ENCODE measurements around the gene EGLN1.
"Not testable (repeated sequence)": the region's sequence is repeated elsewhere in the genome, so short reads cannot be mapped to it uniquely, and the experiment has no call there.

The EGLN1 gene

DNA sequence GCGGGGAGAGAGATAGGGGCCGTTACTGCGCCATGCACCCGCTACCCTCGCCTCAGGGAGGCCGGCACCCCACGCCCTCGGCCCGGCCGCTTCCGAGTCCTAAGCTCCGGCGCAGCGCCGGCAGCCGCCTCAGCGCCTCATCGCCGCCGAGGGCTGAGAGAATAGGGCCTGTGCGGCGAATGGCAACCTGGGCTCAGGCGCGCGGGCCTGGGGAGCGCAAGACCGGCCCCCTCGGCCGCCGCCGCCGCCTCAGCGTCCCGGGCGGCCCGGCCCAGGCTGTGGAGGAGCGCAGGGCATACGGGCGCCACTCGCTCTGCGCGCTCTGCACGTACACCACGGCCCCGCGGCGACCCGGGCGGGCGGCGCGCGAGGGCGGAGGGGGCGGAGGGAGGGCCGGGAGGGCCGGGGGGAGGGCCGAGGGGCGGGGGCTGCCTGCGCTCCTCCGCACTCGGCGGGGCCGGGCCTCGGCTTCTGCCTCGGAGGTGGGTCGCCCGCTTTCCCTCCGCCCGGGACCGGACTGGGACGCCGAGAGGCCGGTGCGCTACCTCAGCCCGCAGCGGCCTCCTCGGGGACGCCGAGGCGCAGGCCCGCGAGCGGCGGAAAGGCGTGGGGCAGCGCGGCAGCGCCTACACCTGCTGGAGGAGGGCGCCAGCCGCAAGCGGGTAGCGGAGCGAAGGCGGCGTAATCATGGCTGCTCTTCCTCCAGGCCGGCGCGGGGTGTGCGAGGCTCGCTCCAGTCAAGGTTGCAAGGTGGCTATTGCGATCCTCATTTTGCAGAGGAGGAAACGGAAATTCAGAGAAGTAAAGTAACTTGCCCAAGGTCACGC, at the start of gene EGLN1:
Gene EGLN1 (minus strand): TSS at position 317 of the 827 bp plus-strand sequence. CDS start 399 bp downstream, outside the sequence.
- peak; percentile 65 for DNase-seq (ENCODE audit: low read depth)

DNA sequence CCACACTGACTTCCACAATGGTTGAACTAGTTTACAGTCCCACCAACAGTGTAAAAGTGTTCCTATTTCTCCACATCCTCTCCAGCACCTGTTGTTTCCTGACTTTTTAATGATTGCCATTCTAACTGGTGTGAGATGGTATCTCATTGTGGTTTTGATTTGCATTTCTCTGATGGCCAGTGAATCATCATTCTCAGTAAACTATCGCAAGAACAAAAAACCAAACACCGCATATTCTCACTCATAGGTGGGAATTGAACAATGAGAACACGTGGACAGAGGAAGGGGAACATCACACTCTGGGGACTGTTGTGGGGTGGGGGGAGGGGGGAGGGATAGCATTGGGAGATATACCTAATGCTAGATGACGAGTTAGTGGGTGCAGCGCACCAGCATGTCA, 49.4 kb upstream of the EGLN1 start:
- DNase-seq (ENCODE audit: low read depth) = not testable (repeated sequence)

DNA sequence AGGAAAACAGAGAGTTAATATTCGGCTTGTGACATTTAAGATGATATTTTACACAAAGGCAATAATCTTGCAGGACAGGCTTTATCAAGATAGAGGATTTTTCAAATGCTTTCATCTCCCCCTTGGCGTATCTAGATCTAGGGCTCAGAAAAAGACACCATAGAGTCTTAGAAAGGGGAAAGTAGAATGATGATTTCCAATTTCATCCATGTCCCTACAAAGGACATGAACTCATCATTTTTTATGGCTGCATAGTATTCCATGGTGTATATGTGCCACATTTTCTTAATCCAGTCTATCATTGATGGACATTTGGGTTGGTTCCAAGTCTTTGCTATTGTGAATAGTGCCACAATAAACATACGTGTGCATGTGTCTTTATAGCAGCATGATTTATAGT, 48.9 kb upstream of the EGLN1 start:
- not testable (repeated sequence) for DNase-seq (ENCODE audit: low read depth)

DNA sequence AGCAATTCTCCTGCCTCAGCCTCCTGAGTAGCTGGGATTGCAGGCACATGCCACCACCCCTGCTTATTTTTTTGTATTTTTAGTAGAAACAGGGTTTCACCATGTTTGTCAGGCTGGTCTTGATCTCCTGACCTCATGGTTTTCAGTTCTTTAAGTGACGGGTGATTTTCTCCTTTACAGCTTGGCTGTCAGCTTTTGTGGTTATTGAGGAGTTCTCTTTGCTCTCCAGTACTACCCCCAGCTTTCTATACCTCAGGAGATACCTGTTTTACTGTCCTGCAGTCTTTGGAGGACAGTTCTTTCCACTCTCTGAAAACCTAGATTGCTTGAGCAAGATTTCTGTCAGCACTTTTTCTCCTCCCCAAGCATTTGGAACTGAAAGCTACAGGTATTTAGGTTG, 45.9 kb upstream of the EGLN1 start:
- DNase-seq (ENCODE audit: low read depth) = no peak

DNA sequence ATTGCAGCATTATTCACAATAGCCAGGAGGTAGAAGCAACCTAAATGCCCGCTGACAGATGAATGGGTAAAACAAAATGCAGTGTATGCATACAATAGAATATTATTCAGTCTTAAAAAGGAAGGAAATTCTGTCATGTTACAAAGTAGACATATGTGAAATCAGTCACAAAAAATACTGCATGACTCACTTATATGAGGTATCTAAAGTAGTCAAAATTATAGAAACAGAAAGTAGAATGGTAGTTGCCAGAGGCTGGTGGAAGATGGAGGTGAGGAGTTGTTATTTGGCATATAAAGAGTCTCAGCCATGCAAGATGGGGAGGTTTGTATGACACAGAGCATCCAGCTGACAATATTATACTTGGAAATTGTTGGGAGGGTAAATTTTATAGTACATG, 43.0 kb upstream of the EGLN1 start:
- no peak for DNase-seq (ENCODE audit: low read depth)

DNA sequence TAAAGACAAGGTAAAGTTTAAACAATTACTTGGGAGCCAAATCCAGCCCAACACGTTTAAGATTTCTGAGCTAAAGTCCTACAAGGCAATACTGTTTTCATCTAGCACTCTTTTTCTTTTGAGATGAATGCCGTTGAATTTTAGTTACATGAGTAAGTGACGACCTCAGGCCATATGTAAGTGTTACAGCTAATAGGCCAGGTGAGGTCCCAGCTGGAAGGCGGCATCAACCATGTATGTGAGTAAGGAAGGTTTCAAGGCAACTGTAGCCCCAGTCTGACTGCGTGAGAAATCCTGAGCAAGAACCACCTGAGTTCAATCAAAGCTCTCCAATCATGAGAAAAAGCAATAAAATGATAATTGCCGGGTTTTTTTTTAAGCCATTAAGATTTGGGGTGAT, 41.5 kb upstream of the EGLN1 start:
- DNase-seq (ENCODE audit: low read depth) = no peak

DNA sequence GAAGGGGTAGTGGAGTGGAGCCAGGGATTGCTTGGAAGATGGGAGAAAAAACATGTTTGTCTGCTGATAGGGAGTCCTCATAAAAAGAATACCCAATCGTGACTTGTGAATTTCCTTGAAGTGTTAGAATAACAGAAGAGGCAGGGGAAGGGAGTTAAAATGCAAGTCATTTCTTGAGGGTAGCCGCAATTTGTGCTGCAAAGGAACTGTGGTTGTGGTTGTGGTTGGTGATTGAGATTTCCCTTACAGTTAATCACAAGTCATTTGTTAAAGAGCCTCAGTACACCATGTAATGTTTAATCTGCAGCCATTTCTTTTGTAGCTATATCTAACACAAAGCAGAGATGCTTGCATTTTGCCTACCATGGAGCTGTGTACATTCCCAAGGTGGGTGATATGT, 38.5 kb upstream of the EGLN1 start:
- no peak for DNase-seq (ENCODE audit: low read depth)

DNA sequence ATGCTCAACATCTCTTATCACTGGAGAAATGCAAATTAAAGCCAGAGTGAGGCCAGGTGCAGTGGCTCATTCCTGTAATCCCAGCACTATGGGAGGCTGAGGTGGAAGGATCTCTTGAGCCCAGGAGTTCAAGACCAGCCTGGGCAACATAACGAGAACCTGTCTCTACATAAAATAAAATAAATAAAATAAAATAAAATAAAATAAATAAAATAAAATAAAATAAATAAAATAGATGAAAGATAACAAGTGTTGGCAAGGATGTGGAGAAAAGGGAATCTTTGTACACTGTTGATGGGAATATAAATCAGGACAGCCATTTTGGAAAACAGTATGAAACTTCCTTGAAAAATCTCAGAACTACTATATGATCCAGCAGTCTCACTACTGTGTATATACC, 37.4 kb upstream of the EGLN1 start:
- DNase-seq (ENCODE audit: low read depth) = not testable (repeated sequence)

DNA sequence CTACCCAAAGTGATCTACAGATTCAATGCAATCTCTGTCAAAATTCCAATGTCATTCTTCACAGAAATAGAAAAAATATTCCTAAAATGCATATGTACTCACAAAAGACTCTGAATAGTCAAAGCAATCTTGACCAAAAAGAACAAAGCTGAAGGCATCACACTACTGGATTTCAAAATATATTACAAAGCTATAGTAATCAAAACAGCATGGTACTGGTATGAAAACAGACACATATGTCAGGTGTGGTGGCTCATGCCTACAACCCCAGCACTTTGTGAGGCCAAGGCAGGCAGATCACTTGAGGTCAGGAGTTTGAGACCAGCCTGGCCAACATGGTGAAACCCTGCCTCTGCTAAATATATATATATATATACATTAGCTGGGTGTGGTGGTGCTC, 35.9 kb upstream of the EGLN1 start:
- not testable (repeated sequence) for DNase-seq (ENCODE audit: low read depth)

DNA sequence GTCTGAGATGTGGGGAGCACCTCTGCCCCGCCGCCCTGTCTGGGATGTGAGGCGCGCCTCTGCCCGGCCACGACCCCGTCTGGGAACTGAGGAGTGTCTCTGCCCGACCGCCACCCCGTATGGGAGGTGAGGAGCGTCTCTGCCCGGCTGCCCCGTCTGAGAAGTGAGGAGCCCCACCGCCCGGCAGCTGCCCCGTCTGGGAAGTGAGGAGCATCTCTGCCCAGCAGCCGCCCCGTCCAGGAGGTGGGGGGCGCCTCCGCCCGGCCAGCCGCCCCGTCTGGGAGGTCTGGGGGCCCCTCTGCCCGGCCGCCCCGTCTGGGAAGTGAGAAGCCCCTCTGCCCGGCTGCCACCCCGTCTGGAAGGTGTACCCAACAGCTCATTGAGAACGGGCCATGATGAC, 32.0 kb upstream of the EGLN1 start:
- DNase-seq (ENCODE audit: low read depth) = not testable (repeated sequence)

DNA sequence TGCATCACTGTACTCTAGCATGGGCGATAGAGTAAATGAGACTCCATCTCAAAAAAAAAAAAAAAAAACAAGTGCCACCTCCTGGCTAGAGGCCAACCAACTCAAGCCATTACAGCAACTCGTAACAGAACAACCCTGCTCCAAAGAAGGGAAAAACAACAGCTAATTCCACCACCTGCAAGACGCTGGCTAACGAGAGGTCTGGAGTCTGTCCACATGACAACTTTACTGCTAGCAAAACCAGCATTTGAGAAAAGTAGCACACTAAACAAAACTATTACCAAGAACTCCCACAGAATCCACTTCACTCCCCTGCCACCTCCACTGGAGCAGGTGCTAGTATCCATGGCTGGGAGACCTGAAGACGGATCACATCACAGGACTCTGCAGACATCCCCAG, 24.1 kb upstream of the EGLN1 start:
- no peak for DNase-seq (ENCODE audit: low read depth)

DNA sequence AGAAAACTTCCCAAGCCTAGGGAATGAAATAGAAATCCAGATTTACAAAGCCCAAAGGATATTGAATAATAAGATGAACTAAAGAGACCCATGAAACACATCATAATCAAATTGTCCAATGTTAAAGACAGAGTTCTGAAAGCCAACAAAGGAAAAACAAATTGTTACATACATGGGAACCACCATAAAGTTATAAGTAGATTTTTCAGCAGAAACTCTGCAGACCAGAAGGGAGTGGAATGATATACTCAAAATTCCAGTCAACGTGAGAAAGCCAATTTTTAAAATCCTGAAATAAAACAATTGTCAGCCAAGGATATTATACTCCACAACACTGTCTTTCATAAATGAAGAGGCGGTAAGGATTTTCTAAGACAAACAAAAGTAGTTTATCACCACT, 22.0 kb upstream of the EGLN1 start:
- DNase-seq (ENCODE audit: low read depth) = no peak

DNA sequence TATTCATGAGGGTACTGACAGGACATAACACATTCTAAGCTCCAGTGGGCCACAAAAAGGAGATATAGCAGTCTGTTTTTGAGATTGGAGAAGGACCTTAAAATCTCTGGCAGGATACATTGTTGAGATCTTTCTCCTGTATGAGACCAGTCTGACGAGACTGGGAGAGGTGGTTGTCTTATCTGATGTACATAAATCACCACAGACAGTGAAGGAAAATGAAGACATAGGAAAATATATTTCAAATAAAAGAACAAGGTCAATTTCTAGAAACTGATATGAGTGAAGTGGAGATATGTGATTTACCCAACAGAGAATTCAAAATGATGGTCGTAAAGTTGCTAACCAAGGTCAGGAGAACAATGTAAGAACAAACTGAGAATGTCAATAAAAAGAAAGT, 21.3 kb upstream of the EGLN1 start:
- no peak for DNase-seq (ENCODE audit: low read depth)

DNA sequence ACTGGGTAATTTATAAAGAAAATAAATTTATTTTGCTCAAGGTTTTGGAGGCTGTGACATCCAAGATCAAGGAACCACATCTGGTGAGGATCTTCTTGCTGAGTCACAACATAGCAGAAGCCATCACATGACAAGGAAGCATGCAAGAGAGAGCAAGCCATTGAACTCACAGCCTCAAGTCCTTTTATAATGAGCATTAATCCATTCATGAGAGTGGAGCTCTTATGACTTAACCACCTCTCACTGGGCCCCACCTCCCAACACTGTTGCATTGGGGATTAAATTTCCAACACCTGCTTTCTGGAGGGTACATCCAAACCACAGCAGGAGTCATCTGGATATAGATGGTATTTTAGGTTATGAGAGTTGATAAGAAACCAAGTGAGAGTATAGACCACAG, 20.6 kb upstream of the EGLN1 start:
- DNase-seq (ENCODE audit: low read depth) = no peak

DNA sequence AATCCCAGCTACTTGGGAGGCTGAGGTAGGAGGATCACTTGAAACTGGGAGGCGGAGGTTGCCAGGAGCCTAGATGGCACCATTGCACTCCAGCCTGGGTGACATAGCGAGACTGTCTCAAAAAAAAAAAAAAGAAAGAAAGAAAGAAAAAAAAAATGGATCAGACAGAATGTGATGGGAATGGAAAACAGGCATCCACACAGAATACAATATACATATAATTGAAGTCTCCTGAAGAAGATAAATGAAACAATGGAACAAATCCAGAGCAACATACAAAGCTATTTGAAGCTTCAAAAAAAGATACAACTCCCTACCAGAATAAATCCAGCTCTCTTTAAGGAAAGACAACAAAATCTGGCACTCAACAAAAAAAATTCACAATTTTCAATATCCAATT, 10.9 kb upstream of the EGLN1 start:
- DNase-seq (ENCODE audit: low read depth) = no peak

DNA sequence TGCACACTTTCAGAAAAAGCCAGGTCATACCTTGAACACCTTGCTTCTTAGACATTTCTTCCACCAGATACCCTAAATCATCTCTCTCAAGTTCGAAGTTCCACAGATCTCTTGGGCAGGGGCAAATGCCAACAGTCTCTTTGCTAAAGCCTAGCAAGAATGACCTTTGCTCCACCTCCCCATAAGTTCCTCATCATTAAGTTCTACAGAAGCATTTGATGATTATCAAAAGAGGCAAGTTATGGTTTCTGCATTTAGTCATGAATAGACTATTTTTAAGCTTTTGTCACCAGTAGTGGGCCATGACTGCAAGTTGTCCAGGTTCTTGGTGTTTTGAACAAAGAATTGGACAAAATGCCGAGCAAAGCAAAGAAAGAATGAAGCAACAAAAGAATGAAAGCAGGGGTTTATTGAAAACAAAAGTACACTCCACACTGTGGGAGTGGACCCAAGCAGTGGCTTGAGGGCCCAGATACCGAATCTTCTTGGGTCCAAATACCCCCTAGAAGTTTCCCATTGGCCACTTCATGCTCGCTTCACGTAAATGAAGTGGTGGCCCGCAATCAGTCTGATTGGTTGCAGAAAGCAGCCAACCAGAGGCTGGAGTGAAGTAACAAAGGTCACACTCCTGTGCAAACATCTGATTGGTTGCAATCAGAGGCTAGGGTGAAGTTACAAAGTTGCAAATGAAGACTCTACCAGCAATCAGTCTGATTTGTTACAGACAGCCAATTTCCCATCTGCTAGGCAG, 9.8 kb upstream of the EGLN1 start:
- no peak for DNase-seq (ENCODE audit: low read depth)

DNA sequence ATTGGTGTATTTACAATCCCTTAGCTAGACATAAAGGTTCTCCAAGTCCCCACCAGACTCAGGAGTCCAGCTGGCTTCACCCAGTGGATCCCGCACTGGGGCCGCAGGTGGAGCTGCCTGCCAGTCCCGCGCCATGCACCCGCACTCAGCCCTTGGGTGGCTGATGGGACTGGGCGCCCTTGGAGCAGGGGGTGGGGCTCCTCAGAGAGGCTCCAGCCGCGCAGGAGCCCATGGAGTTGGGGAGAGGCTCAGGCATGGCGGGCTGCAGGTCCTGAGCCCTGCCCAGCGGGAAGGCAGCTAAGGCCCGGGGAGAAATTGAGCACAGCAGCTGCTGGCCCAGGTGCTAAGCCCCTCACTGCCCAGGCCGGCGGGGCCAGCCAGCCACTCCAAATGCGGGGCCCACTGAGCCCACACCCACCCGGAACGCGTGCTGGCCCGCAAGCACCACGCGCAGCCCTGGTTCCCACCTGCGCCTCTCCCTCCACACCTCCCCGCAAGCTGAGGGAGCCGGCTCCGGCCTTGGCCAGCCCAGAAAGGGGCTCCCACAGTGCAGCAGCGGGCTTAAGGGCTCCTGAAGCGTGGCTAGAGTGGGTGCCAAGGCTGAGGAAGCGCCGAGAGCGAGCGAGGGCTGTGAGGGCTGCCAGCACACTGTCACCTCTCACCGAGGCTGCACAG, 8.7 kb upstream of the EGLN1 start:
- not testable (repeated sequence) for DNase-seq (ENCODE audit: low read depth)

DNA sequence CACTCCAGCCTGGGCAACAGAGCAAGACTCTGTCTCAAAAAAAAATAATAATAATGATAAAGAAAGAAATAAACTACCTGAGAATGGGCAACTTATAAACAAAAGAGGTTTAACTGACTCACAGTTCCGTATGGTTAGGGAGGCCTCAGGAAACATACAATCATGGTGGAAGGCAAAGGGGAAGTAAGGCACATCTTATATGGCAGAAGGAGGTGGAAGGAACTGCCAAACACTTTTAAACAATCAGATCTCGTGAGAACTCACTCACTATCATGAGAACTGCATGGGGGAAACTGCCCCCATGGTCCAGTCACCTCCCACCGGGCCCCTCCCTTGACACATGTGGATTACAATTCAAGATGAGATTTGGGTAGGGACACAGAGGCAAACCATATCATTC, 6.3 kb upstream of the EGLN1 start:
- DNase-seq (ENCODE audit: low read depth) = no peak

DNA sequence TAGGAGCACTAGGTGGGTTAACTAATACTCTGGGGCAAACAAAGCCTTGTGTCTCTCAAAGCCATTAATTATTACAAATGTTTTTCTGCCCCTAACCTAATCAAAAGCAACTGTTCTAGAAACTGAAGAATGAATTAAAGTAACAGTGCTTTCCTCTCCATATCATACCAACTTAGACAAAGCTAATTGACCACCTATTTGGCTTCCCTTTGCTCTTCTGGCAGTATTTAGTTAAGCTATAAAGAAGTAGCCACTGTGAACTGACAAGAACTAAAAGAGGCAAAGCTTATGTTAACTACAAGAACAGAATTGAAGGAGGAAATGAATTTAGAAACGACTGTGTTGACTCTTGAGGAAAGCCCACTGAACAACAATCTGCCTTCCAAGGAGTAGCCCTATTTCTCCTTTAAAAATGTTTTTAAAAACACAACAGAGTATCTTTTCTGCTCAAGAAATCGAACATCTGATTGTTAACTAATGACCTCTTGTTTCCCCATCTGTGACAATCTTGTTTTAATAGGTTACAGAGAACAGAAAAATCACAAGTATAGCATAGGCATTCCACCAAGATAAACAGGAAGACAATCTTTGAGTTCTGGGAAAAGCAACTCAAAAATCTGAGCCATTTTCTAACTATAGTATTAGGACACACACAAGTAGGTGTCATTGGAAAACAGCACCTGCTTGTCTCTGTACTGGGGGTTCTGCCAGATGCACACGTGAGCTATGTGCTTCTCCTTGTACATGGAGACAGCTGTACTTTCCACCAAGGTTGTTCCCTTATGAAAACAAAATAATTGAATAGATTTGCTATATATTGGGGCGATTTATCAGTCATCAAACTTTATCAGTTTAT, 3.1 kb upstream of the EGLN1 start:
- no peak for DNase-seq (ENCODE audit: low read depth)

DNA sequence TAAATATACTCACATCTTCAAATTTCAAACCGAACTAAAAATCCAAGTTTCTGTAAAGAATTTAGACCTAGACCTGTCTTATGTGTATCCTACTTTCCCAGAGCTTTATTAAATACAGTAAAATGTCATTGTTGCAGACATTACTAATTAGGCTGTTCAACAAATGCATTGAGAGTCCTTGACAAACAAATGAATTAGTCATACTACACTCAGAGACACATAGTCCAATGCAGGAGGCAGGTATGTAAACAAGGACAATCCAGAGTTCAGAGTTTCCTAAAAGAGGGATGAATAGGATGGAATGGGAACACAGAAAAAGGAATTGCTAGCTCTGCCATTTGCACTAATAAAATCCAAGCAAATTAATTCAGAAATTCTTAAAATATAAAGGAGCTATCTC, 1.6 kb upstream of the EGLN1 start:
- DNase-seq (ENCODE audit: low read depth) = no peak

DNA sequence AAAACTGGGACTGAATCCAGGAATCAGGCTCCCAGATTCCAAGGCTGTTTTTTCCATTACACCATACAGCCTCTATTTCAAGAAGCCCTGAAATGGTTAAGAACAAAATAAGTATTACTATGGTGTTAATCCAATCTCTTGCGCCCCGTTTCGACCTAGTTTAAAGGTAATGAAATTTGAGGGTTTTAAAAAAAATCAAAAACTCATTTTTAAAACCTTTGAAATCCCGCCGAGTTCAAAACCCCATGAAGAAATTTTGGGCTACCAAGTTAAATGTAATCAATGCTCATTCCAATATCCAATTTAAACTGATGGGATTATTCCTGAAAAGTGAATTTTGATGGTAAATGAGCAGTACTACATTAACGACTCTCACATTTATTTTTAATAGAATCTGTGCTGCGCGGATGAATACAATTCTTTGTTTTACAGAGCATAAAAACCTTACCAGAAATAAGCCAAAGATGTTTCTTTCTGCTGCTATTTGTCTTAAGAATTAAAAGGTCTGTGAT, 767 bp upstream of the EGLN1 start:
- no peak for DNase-seq (ENCODE audit: low read depth)

DNA sequence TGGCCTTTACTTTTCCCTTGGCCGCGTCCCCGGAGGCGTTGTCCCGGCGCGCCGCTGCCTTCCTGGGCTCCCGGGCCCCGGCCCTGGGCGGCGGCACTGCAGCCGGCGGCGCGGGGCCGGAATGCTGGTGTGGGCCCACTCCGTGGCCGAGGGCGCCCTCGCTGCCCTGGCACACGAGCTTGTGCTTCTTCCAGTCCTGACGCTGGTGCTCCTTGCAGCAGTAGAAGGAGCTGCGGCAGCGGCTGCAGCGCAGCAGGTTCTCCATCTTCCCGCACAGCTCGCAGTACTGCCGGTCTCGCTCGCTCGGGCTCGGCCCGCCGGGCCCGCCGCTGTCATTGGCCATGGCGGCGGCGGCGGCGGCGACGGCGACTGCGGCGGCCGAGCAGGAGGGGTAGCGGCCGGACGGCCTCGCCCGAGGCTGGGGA, 529 bp downstream of the EGLN1 start:
- peak; percentile 4 for DNase-seq (ENCODE audit: low read depth)
